Measurements from ENCODE around the gene LCN2. TPM values are rescaled to one million over a fixed set of nuclear protein-coding genes. Genes with fewer than 3 reads are reported as not detected.
"Not testable (repeated sequence)": the region's sequence is repeated elsewhere in the genome, so short reads cannot be mapped to it uniquely, and the experiment has no call there.

LCN2 gene
- total RNA-seq, 1 donor from 2014 or later = not detected

DNA sequence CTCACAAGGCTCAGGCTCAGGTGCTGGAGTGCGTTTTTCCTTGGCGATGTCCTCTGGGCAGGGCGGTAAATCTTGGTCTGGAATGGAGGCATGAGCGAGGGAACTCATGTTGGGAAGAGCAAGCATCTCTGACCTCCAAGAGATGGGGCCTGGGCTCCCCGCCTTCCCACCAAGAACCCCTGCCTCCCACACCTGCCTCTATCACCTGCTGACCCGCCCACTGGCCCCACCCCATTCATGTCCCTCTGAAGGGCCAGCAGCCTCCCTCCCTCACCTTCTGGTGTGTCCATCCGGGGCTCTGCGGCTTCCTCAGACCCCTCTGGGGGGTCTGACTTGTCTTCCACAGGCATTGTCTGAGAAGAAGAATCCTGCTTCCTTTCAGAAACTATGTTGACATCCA, 31.2 kb downstream of the LCN2 start:
- no peak for DNase-seq (ENCODE audit: missing footprints)
- no peak for ATAC-seq
- intact Hi-C loops (cut with DNase I) = no loop called here

DNA sequence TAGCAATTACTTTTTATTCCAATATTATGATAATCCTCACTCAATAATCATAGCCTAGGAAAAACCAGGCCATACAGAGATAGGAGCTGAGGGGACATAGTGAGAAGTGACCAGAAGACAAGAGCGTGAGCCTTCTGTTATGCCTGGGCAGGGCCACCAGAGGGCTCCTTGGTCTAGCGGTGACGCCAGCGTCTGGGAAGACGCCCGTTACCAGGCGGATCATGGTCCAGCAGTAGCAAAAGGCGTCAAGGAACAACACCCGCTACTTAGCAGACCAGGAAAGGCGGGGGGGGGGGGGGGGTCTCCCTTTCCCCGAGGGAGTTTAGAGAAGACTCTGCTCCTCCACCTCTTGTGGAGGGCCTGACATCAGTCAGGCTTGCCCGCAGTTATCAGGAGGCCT, 32.2 kb downstream of the LCN2 start:
- ATAC-seq; DNase-seq (ENCODE audit: missing footprints); intact Hi-C loops (cut with DNase I): not testable (repeated sequence)

DNA sequence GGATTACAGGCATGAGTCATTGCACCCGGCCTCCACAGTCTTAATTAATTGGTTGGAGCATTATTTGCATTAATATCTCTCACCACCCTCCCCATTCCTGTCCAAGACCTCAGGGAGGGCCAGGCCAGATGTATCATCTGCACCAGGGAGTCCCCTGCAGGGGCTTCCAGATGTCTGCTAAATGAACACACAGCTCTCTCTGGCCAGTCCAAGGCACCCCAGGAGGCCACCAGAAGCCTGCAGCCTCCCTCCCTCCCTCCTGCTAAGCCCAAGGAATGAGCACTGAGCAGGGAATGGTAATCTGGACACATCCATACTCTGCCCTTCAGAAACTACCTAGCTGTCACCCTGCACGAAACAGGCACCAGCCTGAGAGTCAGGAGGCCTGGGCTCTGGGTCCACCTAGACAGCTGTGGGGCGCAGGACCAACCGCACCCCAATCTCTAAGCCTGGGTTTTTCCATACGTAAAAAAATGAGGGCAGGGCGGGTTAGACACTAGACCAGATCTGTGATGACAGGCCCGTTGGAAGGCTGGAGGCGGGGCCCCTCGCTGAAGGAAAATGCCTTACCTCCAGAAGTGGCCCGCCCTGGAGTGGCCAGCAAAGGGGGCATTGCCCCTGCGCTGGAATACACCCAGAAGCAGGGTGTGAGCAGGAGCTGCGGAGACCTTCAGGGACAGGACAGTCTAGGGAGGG, 33.8 kb downstream of the LCN2 start:
- no peak for DNase-seq (ENCODE audit: missing footprints)
- ATAC-seq = no peak
- intact Hi-C loops (cut with DNase I) = no loop called here

DNA sequence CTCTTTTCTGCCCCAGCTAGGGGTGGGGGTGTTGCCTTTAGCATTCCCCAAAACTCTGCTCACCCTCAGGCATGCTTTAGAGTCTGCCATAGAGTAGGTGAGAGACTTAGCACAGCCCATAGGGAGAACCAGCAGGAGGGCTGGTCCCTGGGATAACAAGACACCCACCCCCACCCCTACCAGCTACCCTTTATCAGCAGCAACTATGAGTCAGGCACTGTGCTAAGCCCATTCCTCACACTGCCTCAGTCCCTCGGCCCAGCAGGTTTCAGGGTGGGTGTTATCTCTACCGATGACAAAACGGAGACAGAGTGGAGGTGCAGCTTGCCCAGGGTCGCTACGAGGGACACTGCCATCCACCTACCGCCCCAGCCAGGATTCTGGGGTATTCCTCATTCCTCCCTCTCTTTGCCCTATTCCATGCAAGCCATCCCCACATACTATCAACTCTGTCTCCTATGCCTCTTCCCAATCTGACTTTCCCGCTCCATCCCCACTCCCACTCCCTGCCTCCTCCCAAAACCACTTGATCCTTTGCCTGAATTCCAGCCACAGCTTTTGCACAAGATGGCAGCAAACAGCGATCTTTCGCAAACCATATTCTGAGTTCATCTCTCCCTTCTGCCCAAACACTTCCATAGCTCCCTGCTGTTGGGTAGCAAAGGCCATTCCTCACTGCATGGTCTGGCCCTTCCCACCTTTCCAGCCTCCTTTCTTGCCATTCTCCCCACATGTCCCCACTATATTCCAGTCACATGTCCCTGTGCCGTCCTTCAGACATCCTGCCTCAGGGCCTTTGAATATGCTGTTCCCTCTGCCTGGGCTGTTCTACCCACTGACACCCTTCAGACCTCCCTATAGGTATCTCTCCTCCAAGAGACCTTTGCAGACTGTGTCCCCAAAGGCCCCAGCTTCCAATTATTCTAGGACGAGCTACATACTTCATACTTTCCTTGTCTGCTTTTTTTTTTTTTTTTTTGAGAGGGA, 37.0 kb downstream of the LCN2 start:
- intact Hi-C loops (cut with DNase I) = no loop called here
- ATAC-seq = no peak
- DNase-seq (ENCODE audit: missing footprints) = peak; percentile 11

DNA sequence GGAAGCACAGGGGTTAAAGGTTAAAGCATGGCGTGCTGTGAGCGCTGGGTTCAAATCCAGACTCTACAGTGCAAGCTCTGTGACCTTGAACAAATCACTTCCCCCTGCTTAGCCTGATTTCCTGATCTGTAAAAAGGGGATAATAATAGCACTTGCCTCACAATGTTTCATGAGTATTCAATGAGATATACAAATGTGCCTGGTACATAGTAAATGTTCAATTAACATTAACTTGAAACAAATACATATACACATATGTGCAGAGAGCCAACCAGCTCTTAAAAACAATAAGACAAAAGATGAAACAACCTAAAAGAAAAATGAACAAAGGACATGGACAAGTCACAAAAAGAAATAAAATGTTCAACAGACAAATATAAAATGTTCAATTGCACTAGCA, 38.1 kb downstream of the LCN2 start:
- intact Hi-C loops (cut with DNase I) = no loop called here
- ATAC-seq (no peak), DNase-seq (ENCODE audit: missing footprints) (no peak)

DNA sequence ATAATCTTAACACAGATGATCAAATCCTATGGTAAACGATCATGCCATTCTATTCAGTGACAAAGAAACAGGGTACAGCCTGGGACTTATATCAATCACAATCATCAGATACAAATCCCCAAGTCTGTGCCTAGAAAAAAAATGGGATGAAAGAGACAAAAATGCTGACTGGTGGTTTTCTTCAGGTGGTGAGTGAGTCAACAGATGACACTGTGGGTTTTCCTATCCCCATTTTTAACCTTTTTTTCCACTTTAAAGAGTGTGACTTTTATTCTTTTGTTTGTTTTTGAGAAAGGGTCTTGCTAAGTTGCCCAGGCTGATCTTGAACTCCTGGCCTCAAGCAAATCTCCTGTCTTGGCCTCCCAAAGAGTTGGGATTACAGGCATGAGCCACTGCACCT, 39.0 kb downstream of the LCN2 start:
- no peak for DNase-seq (ENCODE audit: missing footprints)
- intact Hi-C loops (cut with DNase I) = no loop called here
- ATAC-seq = no peak

DNA sequence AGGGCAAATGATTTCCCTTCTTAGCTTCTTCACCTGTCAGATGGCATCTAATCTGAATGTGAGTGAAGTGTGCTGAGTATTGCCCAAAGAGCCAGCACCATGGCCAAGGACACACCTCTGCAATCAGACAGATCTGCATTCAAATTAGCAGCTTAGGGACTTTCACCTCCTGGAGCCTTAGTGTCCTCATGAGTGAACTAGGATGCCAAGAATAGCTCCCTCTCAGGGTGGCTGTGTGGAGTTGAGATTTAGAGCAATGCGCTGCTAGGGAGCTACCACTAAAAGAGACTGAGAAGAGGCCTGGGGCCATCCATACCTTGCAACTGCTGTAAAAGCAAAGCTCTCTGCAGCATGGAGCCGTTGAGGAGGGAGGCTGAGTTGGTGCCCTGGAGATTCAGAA, 40.8 kb downstream of the LCN2 start:
- DNase-seq (ENCODE audit: missing footprints) (no peak), ATAC-seq (no peak)
- intact Hi-C loops (cut with DNase I) = no loop called here

DNA sequence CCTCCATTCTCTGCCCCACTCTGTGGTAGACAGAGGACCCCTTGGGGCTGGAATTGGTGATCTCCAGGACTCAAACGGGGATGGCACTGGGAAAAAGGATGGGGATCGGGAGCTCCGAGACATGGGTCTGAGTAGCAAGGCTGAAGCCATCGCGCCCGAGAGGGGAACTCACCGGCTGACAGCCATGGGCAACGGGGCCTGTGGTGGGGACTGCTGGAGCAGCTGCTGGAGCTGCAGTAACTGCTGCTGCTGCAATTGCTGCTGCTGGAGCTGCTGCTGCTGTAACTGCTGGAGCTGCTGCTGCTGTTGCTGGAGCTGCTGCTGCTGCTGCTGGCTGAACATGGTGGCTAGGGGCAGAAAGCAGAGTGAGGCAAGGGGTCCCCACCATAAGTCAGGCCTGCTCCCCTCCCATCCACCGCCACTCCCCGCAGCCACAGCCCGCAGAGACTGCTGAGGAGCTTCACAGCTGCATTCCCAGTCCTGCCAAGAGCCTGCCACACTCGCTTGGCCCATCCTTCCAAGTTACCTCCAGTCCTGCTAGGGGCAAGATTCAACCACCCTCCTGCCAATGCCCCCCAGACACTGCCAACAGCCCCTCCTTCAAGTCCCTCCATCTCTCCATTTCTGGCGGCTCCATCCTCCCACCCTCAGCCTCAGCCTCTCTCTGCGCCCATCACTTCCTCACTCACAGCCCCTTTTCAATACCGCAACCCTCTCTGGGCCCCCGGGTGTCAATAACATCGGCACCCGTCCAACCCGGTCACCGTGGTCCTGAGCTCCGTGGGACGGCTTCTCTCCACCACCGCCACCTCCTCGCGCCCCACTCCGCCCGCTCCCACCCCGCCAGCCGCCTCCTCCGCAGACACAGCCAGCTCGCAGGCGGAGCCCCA, 41.5 kb downstream of the LCN2 start:
- ATAC-seq (peak; percentile 9), DNase-seq (ENCODE audit: missing footprints) (peak; percentile 60)
- intact Hi-C loops (cut with DNase I) = no loop called here

DNA sequence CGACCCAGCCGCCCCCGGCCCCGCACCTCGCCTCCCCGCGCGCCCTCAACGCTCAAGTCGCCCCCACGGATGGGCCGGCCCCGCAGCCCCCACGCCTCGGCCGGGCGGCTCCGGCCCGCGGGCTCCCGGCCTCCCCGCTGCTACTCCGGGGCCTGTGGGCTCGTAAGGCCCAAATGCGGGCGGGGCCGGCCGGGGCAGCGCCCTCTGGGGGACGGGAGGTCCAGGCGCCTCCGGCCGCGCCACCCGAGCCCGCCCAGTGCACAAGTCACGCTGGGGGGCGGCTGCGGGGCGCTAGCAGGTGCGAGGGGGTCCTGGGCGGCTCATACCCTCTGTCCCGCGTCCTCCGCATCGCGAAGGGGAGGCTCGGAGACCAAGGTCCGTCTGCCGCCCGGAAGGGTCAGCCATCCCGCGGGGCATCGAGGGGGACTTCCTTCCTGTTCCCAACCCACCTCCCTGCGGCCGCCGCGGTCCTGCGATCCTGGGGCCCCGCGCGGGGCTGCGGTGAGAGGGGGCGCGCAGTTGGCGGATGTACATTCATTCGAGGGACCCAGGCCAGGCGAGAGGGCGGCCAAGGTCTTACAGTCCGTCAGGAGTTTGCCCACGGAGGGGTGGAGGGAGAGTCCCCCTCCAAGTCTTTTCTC, 42.3 kb downstream of the LCN2 start, which contains the start of gene CIZ1:
Gene CIZ1 (minus strand): TSS at position 167 of the 641 bp plus-strand sequence. CDS start 715 bp downstream, outside the sequence.
- peak; percentile 96 for ATAC-seq
- DNase-seq (ENCODE audit: missing footprints) = peak; percentile 93
- intact Hi-C loops (cut with DNase I) = no loop called here

DNA sequence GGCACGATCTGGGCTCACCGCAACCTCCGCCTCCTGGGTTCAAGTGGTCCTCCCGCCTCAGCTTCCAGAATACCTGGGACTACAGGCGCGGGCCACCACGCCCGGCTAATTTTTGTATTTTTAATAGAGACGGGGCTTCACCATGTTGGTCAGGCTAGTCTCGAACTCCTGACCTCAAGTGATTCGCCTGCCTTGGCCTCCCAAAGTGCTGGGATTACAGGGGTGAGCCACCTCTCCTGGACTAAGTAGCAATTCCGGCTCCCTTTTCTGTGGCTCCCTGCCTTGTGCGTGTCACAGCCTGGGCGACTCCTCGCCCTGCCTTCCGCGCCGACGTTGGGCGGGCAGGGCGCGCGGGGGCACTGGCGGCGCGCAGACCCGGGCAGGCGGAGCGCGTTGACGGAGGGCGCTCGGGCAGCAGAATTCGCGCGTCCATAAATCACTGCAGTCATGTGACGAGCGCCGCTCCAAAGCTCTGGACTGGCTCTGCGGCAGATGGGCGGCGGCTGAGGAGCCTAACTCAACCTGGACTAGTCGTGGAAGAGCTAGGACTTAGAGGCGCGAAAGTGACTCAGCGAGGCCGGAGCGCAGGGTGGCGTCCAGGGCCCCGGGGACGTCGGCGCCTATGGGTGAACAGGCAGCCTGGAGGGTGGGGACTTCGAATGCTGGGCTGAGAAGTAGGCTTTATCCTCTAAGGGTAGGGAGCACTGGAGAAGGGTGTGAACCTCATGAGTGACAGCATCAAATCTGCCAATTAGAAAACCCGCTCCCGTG, 43.5 kb downstream of the LCN2 start:
- ATAC-seq = peak; percentile 66
- DNase-seq (ENCODE audit: missing footprints) = peak; percentile 86
- intact Hi-C loops (cut with DNase I) = no loop called here

DNA sequence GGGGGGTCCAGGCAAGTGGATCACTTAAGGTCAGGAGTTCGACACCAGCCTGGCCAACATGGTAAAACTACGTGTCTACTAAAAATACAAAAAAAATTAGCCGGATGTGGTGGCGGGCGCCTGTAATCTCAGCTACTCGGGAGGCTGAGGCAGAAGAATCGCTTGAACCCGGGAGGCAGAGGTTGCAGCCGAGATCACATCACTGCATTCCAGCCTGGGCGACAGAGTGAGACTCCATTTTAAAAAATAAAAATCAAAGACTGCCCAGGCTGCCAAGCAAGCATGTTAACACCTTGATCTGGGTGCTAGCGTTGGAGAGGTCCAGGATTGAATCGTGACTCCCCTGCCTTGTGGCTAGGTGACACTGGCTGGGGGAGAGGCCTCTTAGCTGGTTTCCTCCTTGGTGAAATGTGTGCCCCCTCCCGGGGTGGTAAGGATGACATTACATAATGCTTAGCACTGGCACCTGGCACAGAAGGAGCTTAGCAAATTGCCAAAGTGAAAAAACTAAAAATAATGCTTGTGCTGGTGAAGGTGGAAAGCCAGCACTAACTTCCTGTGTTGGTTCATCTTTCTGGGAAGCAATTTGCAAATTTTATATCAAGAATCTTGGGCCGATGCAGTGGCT, 44.3 kb downstream of the LCN2 start:
- peak; percentile 34 for DNase-seq (ENCODE audit: missing footprints)
- no peak for ATAC-seq
- intact Hi-C loops (cut with DNase I) = no loop called here

DNA sequence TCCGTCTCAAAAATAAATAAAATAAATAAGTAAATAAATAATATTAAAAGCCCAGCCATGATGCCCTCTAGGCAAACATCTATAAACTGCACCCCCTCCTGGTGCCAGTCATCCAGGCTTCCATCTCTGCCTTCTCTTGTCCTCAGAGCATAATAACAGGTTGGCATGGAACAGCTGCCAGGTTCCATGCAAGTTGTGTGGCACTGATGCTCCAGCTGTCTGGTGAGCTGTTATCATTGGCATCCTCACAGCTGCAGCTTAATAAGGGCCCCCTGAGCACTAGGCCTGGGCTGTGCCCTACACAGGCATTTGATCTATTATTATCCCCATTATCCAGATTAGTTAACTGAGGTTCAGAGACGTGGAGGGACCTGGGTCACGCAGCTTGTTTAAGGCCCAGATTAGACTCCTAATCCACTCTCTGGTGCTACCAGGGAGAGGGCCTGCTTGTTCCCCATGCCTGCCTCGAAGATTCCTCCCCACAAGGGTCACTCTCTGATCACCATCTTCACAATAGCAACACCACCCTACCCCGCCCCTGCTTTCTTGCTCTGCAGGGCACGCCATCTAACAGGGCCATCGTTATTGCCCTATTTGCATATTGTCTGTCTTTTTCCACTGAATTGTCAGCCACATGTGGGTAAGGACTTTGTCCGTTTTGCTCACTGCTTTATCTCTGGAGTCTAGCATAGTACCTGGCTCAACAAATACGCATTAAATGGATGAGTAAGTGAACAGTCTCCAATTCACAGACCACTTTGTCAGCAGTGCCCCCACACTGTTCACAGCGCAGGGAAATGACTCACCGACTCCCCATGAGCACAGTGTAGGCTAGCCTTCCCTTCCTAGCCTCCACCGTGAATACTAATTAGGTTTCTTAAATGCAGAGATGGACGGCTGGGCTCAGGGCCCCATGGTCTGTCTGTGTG, 52.5 kb downstream of the LCN2 start:
- intact Hi-C loops (cut with DNase I) = loop anchor here (5.0 kb wide), 1 partner anchor 76 kb away; the partner anchor contains the start of genes GOLGA2 and SWI5
- no peak for ATAC-seq
- no peak for DNase-seq (ENCODE audit: missing footprints)

DNA sequence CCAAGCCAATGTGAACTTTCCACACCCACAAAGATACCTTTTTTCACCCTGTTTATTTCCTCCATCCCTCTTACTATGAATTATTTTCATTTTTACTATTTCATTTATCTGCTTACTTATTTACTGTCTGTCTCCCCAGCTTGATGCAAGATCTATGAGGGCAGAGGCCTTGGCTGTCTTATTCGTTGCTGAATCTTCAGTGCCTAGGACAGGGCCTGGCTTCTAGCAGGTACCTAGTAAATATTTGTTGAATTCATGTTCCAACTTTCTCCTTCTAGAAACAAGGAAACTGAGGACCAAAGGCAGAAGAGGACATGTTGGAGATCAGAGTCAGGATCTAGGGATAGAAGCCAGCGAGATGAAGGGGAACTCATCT, 53.4 kb downstream of the LCN2 start:
- ATAC-seq = no peak
- intact Hi-C loops (cut with DNase I) = loop anchor here (5.0 kb wide), 1 partner anchor 75 kb away; the partner anchor contains the start of genes GOLGA2 and SWI5
- DNase-seq (ENCODE audit: missing footprints) = no peak
